ENCODE results near the gene CYP2D6. TPM values are rescaled to one million over a fixed set of nuclear protein-coding genes. Genes with fewer than 3 reads are reported as not detected.

Gene CYP2D6
- total and polyA plus RNA-seq, 2 of the 13 experiments (the other 11 are each of a cell fraction or from before 2014, with no cell fraction given), result 1.0 to 3.7 TPM

DNA sequence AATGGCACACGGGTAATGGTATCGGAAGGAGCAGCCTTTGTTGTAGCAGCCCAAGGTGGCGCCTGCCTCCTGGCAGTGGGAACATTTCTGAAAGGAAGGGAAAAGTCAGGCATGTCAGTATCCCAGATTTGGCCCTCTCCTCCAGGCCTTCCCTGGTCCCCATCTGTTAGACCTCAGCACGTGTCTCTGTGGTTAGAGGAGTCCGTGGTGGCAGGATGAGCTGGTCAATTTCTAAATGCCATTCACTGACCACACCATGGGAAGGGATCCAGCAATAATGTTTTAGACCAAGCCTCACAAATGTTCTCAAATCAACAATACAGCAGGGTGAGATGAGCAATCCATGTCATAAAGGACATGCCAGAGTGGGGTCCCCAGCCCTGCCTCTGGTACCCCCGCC is 49.0 kb upstream of the CYP2D6 start (continued):
- no peak for TF ChIP-seq CCDC6 (CRISPR knock-in tag; IDR thresholded peaks at IDR 0.05)
- no peak for TF ChIP-seq ESRRA (CRISPR knock-in tag; IDR thresholded peaks at IDR 0.05; ENCODE audit: low read depth)
- TF ChIP-seq JUNB (CRISPR knock-in tag; IDR thresholded peaks at IDR 0.05; ENCODE audit: borderline replicate concordance), result no peak

- no peak overlapping the region for H3K4me3 ChIP-seq (replicated peaks in 1 of 3; ENCODE audit: insufficient read depth in 1 of 3, low read depth in 2 of 3, low read length in 3 of 3)
- H3K79me2 ChIP-seq (ENCODE audit: insufficient read depth, low read length), result peaks cover 15% of the 10 kb centered on the region
- no peak overlapping the region for H3K4me2 ChIP-seq (ENCODE audit: low read depth, low read length)
- in situ Hi-C loops (cut with HindIII; ENCODE audit: extremely low pct_ligation_motif_present, low pct_unique_long_range_greater_than_20kb) (no loop called here), intact Hi-C loops (cut with micrococcal nuclease; ENCODE audit: unreplicated experiment) (loop anchor here (10.0 kb wide), 1 partner anchor 86 kb away; no protein-coding TSS in a partner anchor)
- no peak for DNase-seq (ENCODE audit: low spot score)
- TF ChIP-seq NFIB (CRISPR knock-in tag; IDR thresholded peaks at IDR 0.05; ENCODE audit: borderline replicate concordance) (no peak), SP5 (CRISPR knock-in tag; IDR thresholded peaks at IDR 0.05; ENCODE audit: borderline replicate concordance, low read depth) (no peak), POLR2AphosphoS2 (IDR thresholded peaks at IDR 0.05; ENCODE audit: low read depth, low read length) (no peak), ZBTB42 (CRISPR knock-in tag; IDR thresholded peaks at IDR 0.05) (no peak), DNMT3B (CRISPR knock-in tag; conservative IDR thresholded peaks at IDR 0.05) (no peak), ADNP (CRISPR knock-in tag; IDR thresholded peaks at IDR 0.05) (no peak), MYNN (CRISPR knock-in tag; IDR thresholded peaks at IDR 0.05; ENCODE audit: low read depth) (no peak), HOXA9 (CRISPR knock-in tag; IDR thresholded peaks at IDR 0.05; ENCODE audit: borderline replicate concordance) (no peak), SMARCC2 (IDR thresholded peaks at IDR 0.05) (no peak), REL (CRISPR knock-in tag; conservative IDR thresholded peaks at IDR 0.05) (no peak), ZNF713 (CRISPR knock-in tag; IDR thresholded peaks at IDR 0.05) (no peak), ATF7 (IDR thresholded peaks at IDR 0.05) (no peak), ATF7 (CRISPR knock-in tag; IDR thresholded peaks at IDR 0.05) (no peak)
- TF ChIP-seq, protein P1, sequence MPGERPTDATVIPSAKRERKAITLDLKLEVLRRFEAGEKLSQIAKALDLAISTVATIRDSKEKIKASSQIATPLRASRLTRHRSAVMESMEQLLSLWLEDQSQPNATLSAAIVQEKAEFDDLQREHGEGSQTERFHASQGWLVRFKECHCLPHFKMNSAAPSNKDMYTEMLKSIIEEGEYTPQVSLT (CRISPR knock-in tag; IDR thresholded peaks at IDR 0.05; ENCODE audit: borderline replicate concordance, low read depth), result no peak
- TF ChIP-seq, protein P2, sequence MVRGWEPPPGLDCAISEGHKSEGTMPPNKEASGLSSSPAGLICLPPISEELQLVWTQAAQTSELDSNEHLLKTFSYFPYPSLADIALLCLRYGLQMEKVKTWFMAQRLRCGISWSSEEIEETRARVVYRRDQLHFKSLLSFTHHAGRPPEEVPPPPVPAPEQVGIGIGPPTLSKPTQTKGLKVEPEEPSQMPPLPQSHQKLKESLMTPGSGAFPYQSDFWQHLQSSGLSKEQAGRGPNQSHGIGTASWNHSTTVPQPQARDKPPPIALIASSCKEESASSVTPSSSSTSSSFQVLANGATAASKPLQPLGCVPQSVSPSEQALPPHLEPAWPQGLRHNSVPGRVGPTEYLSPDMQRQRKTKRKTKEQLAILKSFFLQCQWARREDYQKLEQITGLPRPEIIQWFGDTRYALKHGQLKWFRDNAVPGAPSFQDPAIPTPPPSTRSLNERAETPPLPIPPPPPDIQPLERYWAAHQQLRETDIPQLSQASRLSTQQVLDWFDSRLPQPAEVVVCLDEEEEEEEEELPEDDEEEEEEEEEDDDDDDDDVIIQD (CRISPR knock-in tag; IDR thresholded peaks at IDR 0.05; ENCODE audit: low read depth), result no peak
- peaks cover 46% of the 10 kb centered on the region for H3K4me1 ChIP-seq (ENCODE audit: insufficient read depth, low read length)
- no peak overlapping the region for H3K9ac ChIP-seq (ENCODE audit: insufficient read depth, low read depth, low read length)
- BruUV-seq (replicated peaks), result no TSS peak
- ATAC-seq, result no peak
- H3K9me3 ChIP-seq (ENCODE audit: low read length), result no peaks in the 10 kb centered on the region
- WGBS (ENCODE audit: low lambda C conversion rate), result 96% methylated on average over 2 of the region's 2 CpGs
- no peaks in the 10 kb centered on the region for H3K27me3 ChIP-seq (ENCODE audit: control insufficient read depth in 1 of 2, insufficient read depth in 2 of 2, low read length in 2 of 2)
- H2AFZ ChIP-seq (ENCODE audit: low read length), result no peak overlapping the region
- no peak overlapping the region for H3K27ac ChIP-seq (ENCODE audit: extremely low read length, insufficient read depth, low read length)
- CTCF ChIA-PET (ENCODE audit: low intra/inter-chr PET ratio, low total read pairs), result no interaction called here
- POLR2A ChIA-PET, result no interaction called here
- no peak for FAIRE-seq
- peaks cover 0 to 16% of the 10 kb centered on the region in 2 experiments; a peak in 3 of 5 replicates for H3K36me3 ChIP-seq (replicated peaks in 1 of 2; ENCODE audit: control insufficient read depth in 1 of 2, insufficient read depth in 2 of 2, low read length in 2 of 2)
- H4K20me1 ChIP-seq (ENCODE audit: insufficient read depth, low read length), result peaks cover 8% of the 10 kb centered on the region; the same call in 1 of the 2 replicates
These were observed 48.4 kb upstream of the CYP2D6 start for GRCh38 chr22:42178910-42179519.

Measured in HepG2 (cell line).